Mesenteric fat pad (tissue), 1 donor: ENCODE measurements around the gene FAM240A. TPM values are rescaled to one million over a fixed set of nuclear protein-coding genes. Genes with fewer than 3 reads are reported as not detected.

Experiments used
- DNase-seq: peaks from one replicate; pipeline ENCODE4 v3.0.0-alpha.2; 2020; ENCODE audit warnings: low spot score
- total RNA-seq: library from RNA; stranded (reverse); fragmentation: NEBNext Ultra II Directional; extraction: Animal tissue kit (Norgen Biotek cat#: 25700); gene quantifications from one replicate; pipeline ENCODE4 v1.2.1, GENCODE V29; 2021
- donor health status: DM: yes; HTN: yes; CAD: no.

FAM240A gene
- total RNA-seq, 1 donor from 2014 or later: not detected

- DNase-seq: no peak
These were observed 12.7 kb downstream of the FAM240A start for GRCh38 chr3:46624975-46625490.

GRCh38 chr3:46626039-46626438 lies 13.7 kb downstream of the FAM240A start:
- DNase-seq: no peak

- DNase-seq: no peak
These were observed 14.8 kb downstream of the FAM240A start for GRCh38 chr3:46627078-46627477.

GRCh38 chr3:46628901-46629369 lies 16.6 kb downstream of the FAM240A start:
- DNase-seq: no peak

DNA sequence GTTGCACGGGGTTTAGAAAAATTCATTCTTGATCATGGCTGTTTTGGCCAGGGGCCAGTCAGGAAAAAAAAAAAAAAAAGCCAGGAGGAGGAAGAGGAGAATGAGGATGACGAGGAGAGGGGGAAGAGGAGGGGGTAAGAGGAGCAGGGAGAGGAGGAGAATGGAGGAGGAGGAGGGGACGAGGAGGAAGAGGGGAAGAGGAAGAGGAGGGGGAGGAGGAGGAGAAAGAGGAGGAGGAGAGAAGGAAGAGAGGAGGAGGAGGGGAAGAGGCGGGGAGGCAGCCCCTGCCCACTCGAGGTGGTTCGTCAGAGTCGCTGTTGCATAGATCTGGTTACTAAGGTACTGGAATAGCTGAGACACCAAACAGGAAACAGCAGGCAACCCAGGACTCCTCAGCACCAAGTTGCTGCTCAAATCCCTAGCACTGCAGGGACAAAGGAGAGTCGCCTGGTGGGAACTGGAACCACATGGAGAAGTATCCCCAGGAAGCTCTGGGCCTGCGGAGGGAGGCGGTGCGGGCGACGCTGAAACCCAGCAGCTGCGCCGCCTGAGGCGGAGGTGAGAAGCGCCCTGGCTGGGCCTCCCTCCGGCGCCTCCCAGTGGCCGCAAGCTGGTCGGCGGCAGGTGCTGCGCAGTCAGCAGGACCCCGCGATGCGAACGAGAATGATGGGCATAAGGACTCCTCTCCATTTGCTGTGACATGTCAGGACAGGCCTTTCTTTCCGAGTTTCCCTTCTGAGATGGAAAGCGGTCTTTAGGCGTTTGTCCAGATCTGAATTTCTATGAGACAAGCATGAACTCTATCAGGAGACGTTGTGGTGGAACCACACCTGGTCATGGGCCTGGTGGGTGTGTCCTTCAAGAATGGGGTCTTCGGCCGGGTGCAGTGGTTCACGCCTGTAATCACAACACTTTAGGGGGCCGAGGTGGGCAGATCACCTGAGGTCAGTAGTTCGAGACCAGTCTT lies 17.5 kb downstream of the FAM240A start:
- no peak for DNase-seq

DNA sequence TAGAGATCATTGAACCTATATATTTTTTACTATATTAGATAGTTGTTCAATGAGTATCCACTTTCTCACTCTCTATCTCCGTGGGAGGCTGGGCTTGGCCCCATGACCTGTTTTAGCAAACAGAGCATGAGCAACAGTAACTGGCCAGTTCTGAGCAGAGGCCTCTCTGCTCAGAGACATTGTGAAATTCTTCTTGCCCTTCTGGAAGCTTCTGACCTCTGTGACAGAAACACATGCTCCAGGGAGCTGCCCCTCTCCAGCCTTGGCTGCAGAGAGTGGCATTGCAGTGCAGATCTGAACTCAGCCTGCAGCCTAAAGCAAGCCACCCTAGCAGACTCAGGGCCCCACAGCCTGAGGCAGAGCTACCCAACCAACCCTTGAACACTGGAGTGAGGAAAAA lies 20.5 kb downstream of the FAM240A start:
- no peak for DNase-seq

GRCh38 chr3:46634856-46635255 lies 22.5 kb downstream of the FAM240A start:
- no peak for DNase-seq

- DNase-seq: no peak
These were observed 26.9 kb downstream of the FAM240A start for GRCh38 chr3:46639221-46639620.

GRCh38 chr3:46640927-46641326 lies 28.6 kb downstream of the FAM240A start:
- no peak for DNase-seq

DNA sequence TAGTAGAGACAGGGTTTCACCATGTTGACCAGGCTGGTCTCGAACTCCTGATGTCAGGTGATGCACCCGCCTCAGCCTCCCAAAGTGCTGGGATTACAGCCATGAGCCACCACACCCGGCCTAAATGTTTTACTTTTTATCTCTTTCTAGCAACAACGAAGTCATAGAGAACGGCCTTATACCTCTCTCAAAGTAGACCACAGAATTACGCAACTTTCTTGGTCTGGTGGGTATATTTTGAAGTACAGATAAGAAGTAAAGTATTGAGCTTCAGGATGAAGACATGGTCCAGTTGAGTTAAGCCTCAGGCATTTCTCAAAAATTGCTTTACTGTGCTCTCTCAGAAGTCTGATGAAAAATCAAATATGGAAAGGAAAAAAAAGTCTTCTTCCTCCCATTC lies 30.6 kb downstream of the FAM240A start:
- no peak for DNase-seq

DNA sequence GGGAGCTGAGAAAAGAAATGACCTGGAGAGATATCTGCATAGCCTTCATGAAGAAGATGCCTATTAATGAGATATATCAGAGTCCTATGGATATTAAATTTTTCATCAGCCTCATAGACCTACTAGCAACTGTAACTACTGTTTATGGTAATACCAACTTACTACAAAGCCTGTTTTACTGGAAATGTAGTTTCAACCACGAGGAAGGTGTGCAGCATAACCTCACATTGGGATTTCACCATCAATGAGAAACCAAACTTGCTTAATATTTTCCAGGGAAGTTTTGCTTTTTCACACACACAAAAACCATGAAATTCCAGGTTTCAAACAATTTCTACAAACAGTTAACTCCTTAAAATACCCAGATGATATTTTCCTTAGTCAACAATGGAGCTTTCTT lies 31.4 kb downstream of the FAM240A start:
- DNase-seq: no peak

- no peak for DNase-seq
These were observed 34.4 kb downstream of the FAM240A start for GRCh38 chr3:46646700-46647099.

GRCh38 chr3:46648096-46648495 lies 35.8 kb downstream of the FAM240A start:
- no peak for DNase-seq

GRCh38 chr3:46649436-46649835 lies 37.1 kb downstream of the FAM240A start:
- DNase-seq: no peak

DNA sequence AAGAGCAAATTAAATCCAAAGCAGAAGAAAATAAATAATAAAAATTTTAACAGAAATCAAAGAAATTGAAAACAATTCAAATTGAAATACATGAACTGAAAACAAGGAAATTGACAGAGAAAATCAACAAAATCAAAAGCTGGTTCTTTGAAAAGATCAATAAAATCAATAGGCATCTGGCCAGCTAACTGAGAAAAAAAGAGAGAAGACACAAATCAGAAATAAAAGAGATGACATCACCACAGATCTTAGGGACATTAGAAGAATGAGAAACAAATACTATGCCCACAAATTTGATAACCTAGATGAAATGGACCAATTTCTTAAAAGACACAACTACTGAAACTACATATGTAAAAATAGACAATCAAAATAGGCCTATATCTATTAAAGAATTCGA lies 38.8 kb downstream of the FAM240A start:
- DNase-seq: no peak

GRCh38 chr3:46655271-46655670 lies 42.9 kb downstream of the FAM240A start:
- DNase-seq: no peak

- peak; percentile 37 for DNase-seq
These were observed 44.6 kb downstream of the FAM240A start for GRCh38 chr3:46656778-46657556.

GRCh38 chr3:46659285-46659684 lies 47.0 kb downstream of the FAM240A start:
- DNase-seq: no peak

DNA sequence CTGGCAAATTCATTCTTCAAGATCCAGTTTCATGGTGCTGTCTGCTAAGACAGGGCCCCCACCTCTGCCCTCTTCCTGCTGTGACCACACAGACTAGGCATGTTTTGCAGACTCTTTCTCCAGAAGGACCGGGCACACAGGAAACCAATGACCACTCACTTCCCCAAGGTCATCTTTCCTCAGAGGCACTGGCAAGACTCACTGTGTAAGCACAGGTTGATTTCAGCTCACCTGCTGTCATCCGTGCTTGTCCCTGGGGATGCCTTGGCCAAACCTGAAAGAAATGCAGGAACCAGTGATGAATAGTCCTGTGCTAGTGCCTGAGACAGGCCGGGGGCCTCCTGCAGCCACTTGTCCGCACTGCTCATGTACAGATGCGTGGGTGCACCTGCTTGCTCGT lies 47.7 kb downstream of the FAM240A start:
- peak; percentile 72 for DNase-seq

GRCh38 chr3:46660543-46661523 lies 48.5 kb downstream of the FAM240A start:
- DNase-seq: peak; percentile 82
